ENCODE results near the gene RASGRP2.
A peak's percentile ranks its signal among the peaks of the same experiment; 100 is the strongest.

Gene RASGRP2

DNA sequence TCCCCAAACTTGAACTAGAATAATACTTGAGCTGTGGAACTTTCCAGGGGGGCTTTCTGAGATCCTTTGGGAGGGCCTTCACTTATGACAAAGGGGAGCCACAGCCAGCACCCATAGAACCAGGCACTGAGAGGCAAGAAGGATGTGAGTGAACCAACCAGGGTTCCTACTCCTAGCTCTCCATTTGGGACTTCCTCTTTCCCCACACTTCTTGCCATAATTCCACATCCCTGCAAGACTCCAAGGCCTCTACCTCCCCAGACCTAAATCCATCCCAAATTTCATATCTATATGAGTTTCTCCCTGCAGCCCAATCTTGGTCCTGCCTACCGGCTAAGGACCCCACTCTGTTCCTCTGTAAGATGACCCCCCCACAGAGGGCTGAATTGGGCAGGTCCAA lies 52.4 kb downstream of the RASGRP2 start:
- no peak for ATAC-seq

DNA sequence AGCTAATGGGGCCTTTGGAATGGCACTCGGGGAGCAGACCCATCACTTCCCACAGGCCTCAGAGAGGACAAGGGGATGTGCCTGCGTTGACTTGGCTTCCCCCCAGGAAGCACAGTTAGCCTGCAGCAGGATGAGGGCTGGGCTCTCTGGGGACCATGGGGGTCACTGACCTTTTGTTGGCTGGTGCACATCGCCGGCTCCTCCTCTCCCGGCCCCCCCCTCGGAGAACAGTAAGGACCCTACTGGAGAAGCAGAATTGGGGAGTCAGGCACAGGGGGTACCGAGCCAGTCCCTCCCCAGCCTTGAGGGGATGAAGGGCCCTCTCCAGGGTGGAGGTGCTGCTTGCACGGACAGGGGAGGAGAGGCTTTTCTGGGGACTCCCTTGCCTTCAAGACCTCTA lies 53.7 kb downstream of the RASGRP2 start:
- ATAC-seq = no peak

More for the DNA sequence above, 52.4 kb downstream of the RASGRP2 start:
- TF ChIP-seq ZFP3 (CRISPR knock-in tag; IDR thresholded peaks at IDR 0.05) = no peak
- TF ChIP-seq ARNTL (CRISPR knock-in tag; IDR thresholded peaks at IDR 0.05; ENCODE audit: borderline replicate concordance, low read depth) = no peak
- no peak for TF ChIP-seq ZFP30 (CRISPR knock-in tag; IDR thresholded peaks at IDR 0.05)
- no peak for TF ChIP-seq ISL1 (CRISPR knock-in tag; IDR thresholded peaks at IDR 0.05)
- TF ChIP-seq GLIS3 (CRISPR knock-in tag; IDR thresholded peaks at IDR 0.05) = no peak
- TF ChIP-seq TCF4 (CRISPR knock-in tag; IDR thresholded peaks at IDR 0.05; ENCODE audit: borderline replicate concordance) = no peak
- no peak for TF ChIP-seq PPARA (CRISPR knock-in tag; IDR thresholded peaks at IDR 0.05; ENCODE audit: borderline replicate concordance)
- TF ChIP-seq, protein P1, sequence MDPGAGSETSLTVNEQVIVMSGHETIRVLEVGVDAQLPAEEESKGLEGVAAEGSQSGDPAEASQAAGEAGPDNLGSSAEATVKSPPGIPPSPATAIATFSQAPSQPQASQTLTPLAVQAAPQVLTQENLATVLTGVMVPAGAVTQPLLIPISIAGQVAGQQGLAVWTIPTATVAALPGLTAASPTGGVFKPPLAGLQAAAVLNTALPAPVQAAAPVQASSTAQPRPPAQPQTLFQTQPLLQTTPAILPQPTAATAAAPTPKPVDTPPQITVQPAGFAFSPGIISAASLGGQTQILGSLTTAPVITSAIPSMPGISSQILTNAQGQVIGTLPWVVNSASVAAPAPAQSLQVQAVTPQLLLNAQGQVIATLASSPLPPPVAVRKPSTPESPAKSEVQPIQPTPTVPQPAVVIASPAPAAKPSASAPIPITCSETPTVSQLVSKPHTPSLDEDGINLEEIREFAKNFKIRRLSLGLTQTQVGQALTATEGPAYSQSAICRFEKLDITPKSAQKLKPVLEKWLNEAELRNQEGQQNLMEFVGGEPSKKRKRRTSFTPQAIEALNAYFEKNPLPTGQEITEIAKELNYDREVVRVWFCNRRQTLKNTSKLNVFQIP (CRISPR knock-in tag; IDR thresholded peaks at IDR 0.05; ENCODE audit: borderline replicate concordance, low read depth) = no peak
- no peak for TF ChIP-seq CSDC2 (CRISPR knock-in tag; IDR thresholded peaks at IDR 0.05)
- no peak for TF ChIP-seq ZNF565 (CRISPR knock-in tag; conservative IDR thresholded peaks at IDR 0.05; ENCODE audit: low read depth)

DNA sequence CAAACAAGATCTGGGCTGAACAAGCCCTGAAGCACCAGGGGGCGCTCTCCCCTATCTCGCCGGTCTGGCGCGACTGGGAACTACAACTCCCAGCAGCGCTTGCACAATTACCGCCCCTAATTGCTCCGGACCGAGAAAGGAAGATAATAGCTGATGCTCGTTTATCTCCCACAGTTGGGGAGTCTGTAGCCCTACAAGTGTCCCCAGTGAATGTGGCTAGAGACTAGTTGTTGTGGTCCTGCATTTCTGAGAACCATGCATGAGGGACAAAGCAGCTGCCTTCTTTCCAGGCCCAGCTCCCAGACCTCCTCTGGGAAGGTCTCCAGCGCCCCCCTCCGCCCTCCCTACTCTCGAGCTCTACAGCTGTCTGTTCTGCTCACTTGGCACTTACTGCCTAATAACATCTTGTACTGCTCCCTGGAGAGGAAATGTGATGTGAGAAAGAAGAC lies 55.4 kb downstream of the RASGRP2 start:
- no peak for TF ChIP-seq ZNF70 (CRISPR knock-in tag; IDR thresholded peaks at IDR 0.05)
- TF ChIP-seq ARNTL (CRISPR knock-in tag; IDR thresholded peaks at IDR 0.05; ENCODE audit: borderline replicate concordance, low read depth) = no peak
- no peak for TF ChIP-seq PPARA (CRISPR knock-in tag; IDR thresholded peaks at IDR 0.05; ENCODE audit: borderline replicate concordance)
- TF ChIP-seq, protein P2, sequence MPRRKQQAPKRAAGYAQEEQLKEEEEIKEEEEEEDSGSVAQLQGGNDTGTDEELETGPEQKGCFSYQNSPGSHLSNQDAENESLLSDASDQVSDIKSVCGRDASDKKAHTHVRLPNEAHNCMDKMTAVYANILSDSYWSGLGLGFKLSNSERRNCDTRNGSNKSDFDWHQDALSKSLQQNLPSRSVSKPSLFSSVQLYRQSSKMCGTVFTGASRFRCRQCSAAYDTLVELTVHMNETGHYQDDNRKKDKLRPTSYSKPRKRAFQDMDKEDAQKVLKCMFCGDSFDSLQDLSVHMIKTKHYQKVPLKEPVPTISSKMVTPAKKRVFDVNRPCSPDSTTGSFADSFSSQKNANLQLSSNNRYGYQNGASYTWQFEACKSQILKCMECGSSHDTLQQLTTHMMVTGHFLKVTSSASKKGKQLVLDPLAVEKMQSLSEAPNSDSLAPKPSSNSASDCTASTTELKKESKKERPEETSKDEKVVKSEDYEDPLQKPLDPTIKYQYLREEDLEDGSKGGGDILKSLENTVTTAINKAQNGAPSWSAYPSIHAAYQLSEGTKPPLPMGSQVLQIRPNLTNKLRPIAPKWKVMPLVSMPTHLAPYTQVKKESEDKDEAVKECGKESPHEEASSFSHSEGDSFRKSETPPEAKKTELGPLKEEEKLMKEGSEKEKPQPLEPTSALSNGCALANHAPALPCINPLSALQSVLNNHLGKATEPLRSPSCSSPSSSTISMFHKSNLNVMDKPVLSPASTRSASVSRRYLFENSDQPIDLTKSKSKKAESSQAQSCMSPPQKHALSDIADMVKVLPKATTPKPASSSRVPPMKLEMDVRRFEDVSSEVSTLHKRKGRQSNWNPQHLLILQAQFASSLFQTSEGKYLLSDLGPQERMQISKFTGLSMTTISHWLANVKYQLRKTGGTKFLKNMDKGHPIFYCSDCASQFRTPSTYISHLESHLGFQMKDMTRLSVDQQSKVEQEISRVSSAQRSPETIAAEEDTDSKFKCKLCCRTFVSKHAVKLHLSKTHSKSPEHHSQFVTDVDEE (CRISPR knock-in tag; IDR thresholded peaks at IDR 0.05) = peak; percentile 54; the same call in 1 of the 2 replicates
- peak; percentile 51; the same call in 1 of the 2 replicates for TF ChIP-seq TCF4 (CRISPR knock-in tag; IDR thresholded peaks at IDR 0.05; ENCODE audit: borderline replicate concordance)
- peak; percentile 98 for ATAC-seq

More for the DNA sequence above, 53.7 kb downstream of the RASGRP2 start:
- TF ChIP-seq SNAI2 (CRISPR knock-in tag; IDR thresholded peaks at IDR 0.05) = no peak
- no peak for TF ChIP-seq TOX (CRISPR knock-in tag; IDR thresholded peaks at IDR 0.05; ENCODE audit: borderline replicate concordance)
- TF ChIP-seq ZNF70 (CRISPR knock-in tag; IDR thresholded peaks at IDR 0.05) = no peak
- TF ChIP-seq, protein P2 (CRISPR knock-in tag; IDR thresholded peaks at IDR 0.05) = no peak
- TF ChIP-seq ARNTL (CRISPR knock-in tag; IDR thresholded peaks at IDR 0.05; ENCODE audit: borderline replicate concordance, low read depth) = no peak
- TF ChIP-seq BACH2 (CRISPR knock-in tag; IDR thresholded peaks at IDR 0.05; ENCODE audit: borderline replicate concordance) = no peak
- TF ChIP-seq OSR1 (CRISPR knock-in tag; IDR thresholded peaks at IDR 0.05) = no peak
- TF ChIP-seq, protein P1 (CRISPR knock-in tag; IDR thresholded peaks at IDR 0.05; ENCODE audit: borderline replicate concordance, low read depth) = no peak
- TF ChIP-seq ZC3H10 (CRISPR knock-in tag; IDR thresholded peaks at IDR 0.05) = no peak

Data from SK-N-SH treated with all-trans-retinoic acid at 6 μM for 48 hours (cell line).